ENCODE data around the gene ARF5. TPM values are rescaled to one million over a fixed set of nuclear protein-coding genes. Genes with fewer than 3 reads are reported as not detected.
"Not testable (repeated sequence)": the region's sequence is repeated elsewhere in the genome, so short reads cannot be mapped to it uniquely, and the experiment has no call there.

Gene ARF5
- 10 to 100 TPM; 93.2 to 95.5 TPM for total RNA-seq
- 100 to 1,000 TPM; 167 to 228 TPM for polyA plus RNA-seq

DNA sequence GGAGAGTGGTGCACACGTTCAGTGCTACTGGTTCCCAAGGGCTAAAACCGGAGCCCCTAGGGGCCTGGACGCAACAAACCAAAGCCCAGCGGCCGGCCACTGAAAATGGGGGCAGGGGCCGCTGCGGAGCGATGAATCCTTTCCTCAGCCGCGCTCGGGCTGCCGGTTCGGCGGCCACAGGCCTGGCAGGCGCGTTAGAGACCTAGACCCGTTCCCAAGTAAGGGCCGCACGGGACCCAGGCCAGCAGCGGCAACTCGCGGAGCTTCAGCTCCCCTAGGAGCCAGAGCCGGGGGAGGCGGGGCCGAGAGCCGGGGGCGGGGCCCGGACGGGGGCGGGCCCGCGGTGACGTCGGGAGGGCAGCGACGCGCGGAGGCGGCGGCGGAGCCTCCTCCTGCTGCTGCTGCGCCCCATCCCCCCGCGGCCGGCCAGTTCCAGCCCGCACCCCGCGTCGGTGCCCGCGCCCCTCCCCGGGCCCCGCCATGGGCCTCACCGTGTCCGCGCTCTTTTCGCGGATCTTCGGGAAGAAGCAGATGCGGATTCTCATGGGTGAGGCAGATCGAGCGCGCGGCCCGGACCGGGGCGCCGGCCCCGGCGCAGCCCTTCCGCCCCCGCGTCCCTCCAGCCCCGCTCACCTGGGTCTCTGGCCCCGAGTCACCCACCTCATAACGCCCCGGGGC is at the start of gene ARF5:
ARF5 (plus strand) TSS at position 393 of the 678 bp plus-strand sequence; CDS start at position 481, 88 bp downstream.
- H3K4me1 ChIP-seq (ENCODE audit: insufficient read depth, low read length): peaks cover 51% of the 10 kb centered on the region
- H3K4me1 Mint-ChIP-seq: peaks cover 28 to 69% (median 48%) of the 10 kb centered on the region in 4 donors
- peaks cover 13% of the 10 kb centered on the region for H3K36me3 ChIP-seq (ENCODE audit: insufficient read depth, low read length)
- H3K27ac ChIP-seq (ENCODE audit: low read depth, low read length): peak within 1 kb of the TSS; percentile 82
- peak; percentile 83 to 86 (median 83) for DNase-seq
- POLR2A ChIA-PET (ENCODE audit: partially characterized antibody): interaction anchor here (1.2 to 5.7 kb wide), 3 partner anchors 63 to 196 kb away, joined by 7 to 40 read pairs (median 37); partner anchors contain the start of genes SND1 and ZNF800
- CTCF ChIA-PET (ENCODE audit: partially characterized antibody): interaction anchor here (1.0 kb wide), 1 partner anchor 240 kb away, joined by 3 read pairs; no protein-coding TSS in a partner anchor
- no peaks in the 10 kb centered on the region for H3K9me3 ChIP-seq (ENCODE audit: control insufficient read depth in 1 of 2, low read length in 2 of 2)
- H3K4me3 Mint-ChIP-seq: peak within 1 kb of the TSS; percentile 93 to 99 (median 96)
- peak within 1 kb of the TSS; percentile 58 to 85 for H3K4me3 ChIP-seq (ENCODE audit: low read length in 2 of 2)
- H3K9me3 Mint-ChIP-seq: no peaks in the 10 kb centered on the region
- peaks cover 14 to 52% of the 10 kb centered on the region in 2 donors for H3K36me3 Mint-ChIP-seq
- intact Hi-C loops (cut with micrococcal nuclease): loop anchor here (1.0 to 5.0 kb wide), 4 partner anchors 63 to 869 kb away; partner anchors contain the start of genes GRM8 and HILPDA
- no peaks in the 10 kb centered on the region for H3K27me3 Mint-ChIP-seq
- peak within 1 kb of the TSS; percentile 93 to 99 (median 96) for H3K27ac Mint-ChIP-seq
- H3K27me3 ChIP-seq (ENCODE audit: insufficient read depth, low read length): no peaks in the 10 kb centered on the region

DNA sequence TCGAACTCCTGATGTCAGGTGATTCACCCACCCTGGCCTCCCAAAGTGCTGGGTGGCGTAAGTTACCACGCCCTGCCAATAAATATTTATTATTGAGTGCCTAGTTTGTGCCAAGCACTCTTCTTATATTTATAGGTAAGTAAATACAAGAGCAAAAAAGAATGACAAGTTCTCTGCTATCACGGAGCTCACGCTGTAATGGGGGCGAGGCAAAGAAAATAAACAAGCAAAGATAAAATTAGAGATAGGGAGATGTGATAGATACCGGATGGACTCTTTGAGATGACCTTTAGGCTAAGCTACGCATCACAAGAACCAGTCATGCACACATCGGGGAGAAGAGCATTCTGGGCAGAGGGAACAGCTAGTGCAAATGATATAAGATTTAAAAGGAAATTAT is 49.1 kb upstream of the ARF5 start:
- Histone ChIP-seq H3K4me1 (ENCODE audit: insufficient read depth, low read length) (no peaks in the 10 kb centered on the region), H3K36me3 (ENCODE audit: insufficient read depth, low read length) (no peaks in the 10 kb centered on the region), H3K27ac (ENCODE audit: low read depth, low read length) (no peak overlapping the region), H3K9me3 (ENCODE audit: control insufficient read depth in 1 of 2, low read length in 2 of 2) (no peaks in the 10 kb centered on the region), H3K27me3 (ENCODE audit: insufficient read depth, low read length) (no peaks in the 10 kb centered on the region), H3K4me3 (ENCODE audit: low read length in 2 of 2) (no peak overlapping the region)
- ChIA-PET CTCF (ENCODE audit: partially characterized antibody) (no interaction called here), POLR2A (ENCODE audit: partially characterized antibody) (no interaction called here)
- peaks cover 0 to 5% (median 1%) of the 10 kb centered on the region in 8 donors for H3K9me3 Mint-ChIP-seq
- DNase-seq: no peak
- no peak overlapping the region for H3K27ac Mint-ChIP-seq
- H3K36me3 Mint-ChIP-seq: no peaks in the 10 kb centered on the region
- peaks cover 30 to 32% of the 10 kb centered on the region in 2 donors for H3K27me3 Mint-ChIP-seq
- peaks cover 0 to 6% (median 1%) of the 10 kb centered on the region in 4 donors for H3K4me1 Mint-ChIP-seq
- H3K4me3 Mint-ChIP-seq: no peak overlapping the region
- intact Hi-C loops (cut with micrococcal nuclease): no loop called here

DNA sequence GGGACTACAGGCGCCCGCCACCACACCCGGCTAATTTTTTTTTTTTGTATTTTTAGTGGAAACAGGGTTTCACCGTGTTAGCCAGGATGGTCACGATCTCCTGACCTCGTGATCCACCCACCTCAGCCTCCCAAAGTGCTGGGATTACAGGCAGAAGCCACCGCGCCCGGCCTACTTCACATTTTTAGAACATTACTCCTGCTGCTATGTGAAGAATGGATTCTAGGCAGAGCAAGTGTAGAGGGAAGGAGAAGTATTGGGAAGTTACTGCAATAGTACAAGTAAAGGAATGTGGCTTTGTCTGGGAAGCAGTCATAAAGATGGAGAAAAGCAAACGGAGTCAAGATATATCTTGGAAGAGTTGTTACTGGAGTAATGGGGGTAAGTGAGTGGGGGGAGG is 47.8 kb upstream of the ARF5 start:
- DNase-seq; H3K4me1 Mint-ChIP-seq; H3K4me3 ChIP-seq (ENCODE audit: low read length in 2 of 2); H3K36me3 ChIP-seq (ENCODE audit: insufficient read depth, low read length); H3K9me3 ChIP-seq (ENCODE audit: control insufficient read depth in 1 of 2, low read length in 2 of 2); H3K4me1 ChIP-seq (ENCODE audit: insufficient read depth, low read length); H3K27me3 ChIP-seq (ENCODE audit: insufficient read depth, low read length); CTCF ChIA-PET (ENCODE audit: partially characterized antibody); H3K27ac Mint-ChIP-seq; H3K4me3 Mint-ChIP-seq; H3K27ac ChIP-seq (ENCODE audit: low read depth, low read length); intact Hi-C loops (cut with micrococcal nuclease); H3K36me3 Mint-ChIP-seq; POLR2A ChIA-PET (ENCODE audit: partially characterized antibody): not testable (repeated sequence)
- peaks cover 21 to 29% of the 10 kb centered on the region in 2 donors for H3K27me3 Mint-ChIP-seq
- peaks cover 0 to 12% (median 7%) of the 10 kb centered on the region in 8 donors for H3K9me3 Mint-ChIP-seq

DNA sequence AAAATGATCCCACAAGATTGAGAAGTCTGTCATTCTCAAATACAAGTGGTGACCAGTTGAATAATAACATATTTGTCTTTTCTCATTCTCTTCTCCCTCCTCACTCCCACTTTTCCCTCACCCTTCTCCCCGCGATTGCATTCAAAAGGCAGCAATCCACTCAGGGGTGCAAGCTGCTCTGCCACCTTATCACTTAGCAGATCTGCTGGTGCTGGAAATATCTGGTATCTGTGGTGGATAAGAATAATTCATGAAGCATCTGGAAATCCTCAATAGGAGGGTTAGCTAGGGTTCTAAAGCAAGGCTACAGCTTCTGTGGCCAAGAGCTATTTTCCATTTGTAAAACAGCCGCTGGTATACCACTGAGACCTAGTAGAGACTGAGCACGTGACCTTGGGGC is 46.7 kb upstream of the ARF5 start:
- ChIA-PET CTCF (ENCODE audit: partially characterized antibody) (no interaction called here), POLR2A (ENCODE audit: partially characterized antibody) (no interaction called here)
- Histone ChIP-seq H3K4me3 (ENCODE audit: low read length in 2 of 2) (no peak overlapping the region), H3K9me3 (ENCODE audit: control insufficient read depth in 1 of 2, low read length in 2 of 2) (no peaks in the 10 kb centered on the region), H3K36me3 (ENCODE audit: insufficient read depth, low read length) (no peaks in the 10 kb centered on the region), H3K27ac (ENCODE audit: low read depth, low read length) (no peak overlapping the region), H3K27me3 (ENCODE audit: insufficient read depth, low read length) (no peaks in the 10 kb centered on the region), H3K4me1 (ENCODE audit: insufficient read depth, low read length) (no peaks in the 10 kb centered on the region)
- Mint-ChIP-seq H3K27ac (no peak overlapping the region), H3K4me3 (no peak overlapping the region), H3K36me3 (peaks cover 3 to 4% of the 10 kb centered on the region in 2 donors), H3K27me3 (peaks cover 12 to 21% of the 10 kb centered on the region in 2 donors), H3K9me3 (peaks cover 0 to 17% (median 11%) of the 10 kb centered on the region in 8 donors), H3K4me1 (peaks cover 0 to 5% (median 1%) of the 10 kb centered on the region in 4 donors)
- intact Hi-C loops (cut with micrococcal nuclease): no loop called here
- DNase-seq: no peak

DNA sequence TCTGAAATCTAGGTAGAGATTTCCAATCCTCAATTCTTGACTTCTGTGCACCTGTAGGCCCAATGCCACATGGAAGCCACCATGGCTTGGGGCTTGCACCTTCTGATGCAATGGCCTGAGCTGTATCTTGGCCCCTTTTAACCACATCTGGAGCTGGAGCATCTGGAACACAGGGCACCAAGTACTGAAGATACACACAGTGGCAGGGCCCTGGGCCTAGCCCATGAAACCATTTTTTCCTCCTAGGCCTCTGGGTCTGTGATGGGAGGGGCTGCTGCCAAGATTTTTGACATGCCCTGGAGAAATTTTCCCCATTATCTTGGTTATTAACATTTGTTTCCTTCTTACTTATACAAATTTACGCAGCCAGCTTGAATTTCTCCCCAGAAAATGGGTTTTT is 41.9 kb upstream of the ARF5 start:
- POLR2A ChIA-PET (ENCODE audit: partially characterized antibody): no interaction called here

DNA sequence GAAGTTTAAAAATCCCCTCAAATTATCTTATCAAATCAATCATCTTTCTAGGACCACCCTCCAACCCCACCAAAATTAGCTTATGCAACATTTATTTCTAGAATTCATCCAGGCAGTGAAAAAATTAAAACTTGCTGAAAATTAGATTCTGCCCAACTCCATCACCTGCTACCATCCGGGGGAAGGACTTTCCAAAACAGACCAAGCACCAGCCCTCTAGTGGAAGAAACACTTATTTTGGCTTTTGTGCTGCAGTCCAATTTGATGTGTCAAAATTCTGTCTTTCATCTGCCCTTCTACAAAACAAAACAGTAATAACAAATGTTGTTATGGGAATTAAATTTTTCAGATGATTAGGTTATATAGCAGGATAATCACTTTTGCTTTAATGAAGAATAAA is 38.0 kb upstream of the ARF5 start:
- H3K4me3 ChIP-seq (ENCODE audit: low read length in 2 of 2): no peak overlapping the region
- peaks cover 2 to 15% (median 12%) of the 10 kb centered on the region in 8 donors for H3K9me3 Mint-ChIP-seq
- no peaks in the 10 kb centered on the region for H3K27me3 ChIP-seq (ENCODE audit: insufficient read depth, low read length)
- no peaks in the 10 kb centered on the region for H3K4me1 ChIP-seq (ENCODE audit: insufficient read depth, low read length)
- no peak overlapping the region for H3K4me3 Mint-ChIP-seq
- no peak overlapping the region for H3K27ac Mint-ChIP-seq
- DNase-seq: no peak
- H3K36me3 ChIP-seq (ENCODE audit: insufficient read depth, low read length): no peaks in the 10 kb centered on the region
- POLR2A ChIA-PET (ENCODE audit: partially characterized antibody): no interaction called here
- intact Hi-C loops (cut with micrococcal nuclease): no loop called here
- no peaks in the 10 kb centered on the region for H3K4me1 Mint-ChIP-seq
- H3K36me3 Mint-ChIP-seq: peaks cover 3 to 9% of the 10 kb centered on the region in 2 donors
- H3K27me3 Mint-ChIP-seq: peaks cover 2 to 4% of the 10 kb centered on the region in 2 donors
- no peaks in the 10 kb centered on the region for H3K9me3 ChIP-seq (ENCODE audit: control insufficient read depth in 1 of 2, low read length in 2 of 2)
- CTCF ChIA-PET (ENCODE audit: partially characterized antibody): no interaction called here
- no peak overlapping the region for H3K27ac ChIP-seq (ENCODE audit: low read depth, low read length)

More for the DNA sequence above, 41.9 kb upstream of the ARF5 start:
- Histone ChIP-seq H3K4me3 (ENCODE audit: low read length in 2 of 2) (no peak overlapping the region), H3K36me3 (ENCODE audit: insufficient read depth, low read length) (no peaks in the 10 kb centered on the region), H3K27me3 (ENCODE audit: insufficient read depth, low read length) (no peaks in the 10 kb centered on the region), H3K9me3 (ENCODE audit: control insufficient read depth in 1 of 2, low read length in 2 of 2) (no peaks in the 10 kb centered on the region), H3K27ac (ENCODE audit: low read depth, low read length) (no peak overlapping the region), H3K4me1 (ENCODE audit: insufficient read depth, low read length) (no peaks in the 10 kb centered on the region)
- no peaks in the 10 kb centered on the region for H3K4me1 Mint-ChIP-seq
- H3K4me3 Mint-ChIP-seq: no peak overlapping the region
- intact Hi-C loops (cut with micrococcal nuclease): no loop called here
- CTCF ChIA-PET (ENCODE audit: partially characterized antibody): interaction anchor here (0.8 kb wide), 1 partner anchor 162 kb away, joined by 4 read pairs; no protein-coding TSS in a partner anchor
- no peak overlapping the region for H3K27ac Mint-ChIP-seq
- peaks cover 2 to 22% (median 14%) of the 10 kb centered on the region in 8 donors for H3K9me3 Mint-ChIP-seq
- no peak for DNase-seq
- H3K36me3 Mint-ChIP-seq: peaks cover 5 to 9% of the 10 kb centered on the region in 2 donors
- H3K27me3 Mint-ChIP-seq: peaks cover 6 to 11% of the 10 kb centered on the region in 2 donors

DNA sequence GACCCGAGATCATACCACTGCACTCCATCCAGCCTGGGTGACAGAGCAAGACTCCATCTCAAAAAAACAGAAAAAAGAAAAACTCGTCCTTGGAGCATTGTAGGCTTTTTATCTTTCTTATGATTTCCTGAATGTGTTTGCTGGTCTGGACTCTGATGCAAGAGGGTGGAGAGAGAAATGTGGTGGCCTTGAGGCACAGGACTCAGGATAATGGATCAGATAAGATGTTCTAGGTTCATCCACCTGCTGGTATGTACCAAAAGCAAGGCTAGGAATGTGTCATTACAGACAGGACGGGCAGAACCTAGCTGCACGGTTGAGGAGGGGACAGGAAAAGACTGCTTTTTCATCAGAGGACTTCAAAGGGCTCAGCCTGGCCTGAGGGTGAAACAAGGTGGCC is 36.3 kb upstream of the ARF5 start:
- Mint-ChIP-seq H3K36me3 (peaks cover 0 to 5% of the 10 kb centered on the region in 2 donors), H3K9me3 (peaks cover 0 to 3% (median 1%) of the 10 kb centered on the region in 8 donors), H3K4me1 (no peaks in the 10 kb centered on the region), H3K4me3 (no peak overlapping the region), H3K27ac (no peak overlapping the region), H3K27me3 (peaks cover 2% of the 10 kb centered on the region in 2 donors)
- H3K4me1 ChIP-seq (ENCODE audit: insufficient read depth, low read length): no peaks in the 10 kb centered on the region
- no peak for DNase-seq
- H3K4me3 ChIP-seq (ENCODE audit: low read length in 2 of 2): no peak overlapping the region
- no peaks in the 10 kb centered on the region for H3K36me3 ChIP-seq (ENCODE audit: insufficient read depth, low read length)
- no peaks in the 10 kb centered on the region for H3K9me3 ChIP-seq (ENCODE audit: control insufficient read depth in 1 of 2, low read length in 2 of 2)
- H3K27me3 ChIP-seq (ENCODE audit: insufficient read depth, low read length): no peaks in the 10 kb centered on the region
- ChIA-PET CTCF (ENCODE audit: partially characterized antibody) (no interaction called here), POLR2A (ENCODE audit: partially characterized antibody) (no interaction called here)
- H3K27ac ChIP-seq (ENCODE audit: low read depth, low read length): no peak overlapping the region
- intact Hi-C loops (cut with micrococcal nuclease): no loop called here
